Cardiac muscle cell (in vitro differentiated cells and primary cell): Measurements from ENCODE around the gene ACOT8. TPM values are rescaled to one million over a fixed set of nuclear protein-coding genes. Genes with fewer than 3 reads are reported as not detected.

Experiments used
- DNase-seq, 2 donors: peaks; one replicate each; pipeline versions ENCODE4 v3.0.0 to v3.0.0-alpha.2; 2010 to 2017; ENCODE audit warnings: low read depth in 1 of 2, low spot score in 1 of 2
- H3K27ac ChIP-seq: fragments of 200-600 bp; sonication (generic); 2 replicates; pipeline ENCODE4 v1.5.1; 2016
- H3K27me3 ChIP-seq: fragments of 200-600 bp; sonication (generic); 2 replicates; pipeline ENCODE4 v1.6.0; 2016; ENCODE audit warnings: control low read depth
- H3K36me3 ChIP-seq: fragments of 200-600 bp; sonication (generic); 2 replicates; pipeline ENCODE4 v1.5.1; 2016; ENCODE audit warnings: control low read depth
- H3K4me1 ChIP-seq: fragments of 200-600 bp; sonication (generic); 2 replicates; pipeline ENCODE4 v1.8.1; 2017; ENCODE audit warnings: low read depth, mild to moderate bottlenecking, mixed run types
- H3K4me3 ChIP-seq: fragments of 200-600 bp; sonication (generic); 2 replicates; pipeline ENCODE4 v1.5.1; 2016; ENCODE audit warnings: mild to moderate bottlenecking
- H3K9me3 ChIP-seq: fragments of 200-600 bp; sonication (generic); 2 replicates; pipeline ENCODE4 v1.5.1; 2017; ENCODE audit warnings: low read depth, mild to moderate bottlenecking, control low read depth
- CTCF ChIP-seq: IDR thresholded peaks from 2 replicates; pipeline ENCODE4 v1.5.1; 2012; ENCODE audit warnings: low read depth, mild to moderate bottlenecking, low read length
- polyA plus RNA-seq: library from polyadenylated mRNA; unstranded; fragments of >200 nt; fragmentation: Nextera tagmentation; extraction: Ambion mirVana; gene quantifications from 2 replicates; pipeline ENCODE4 v1.2.1, GENCODE V29; 2016
- total RNA-seq: library from RNA; depleted of rRNA; stranded (reverse); fragments of >200 nt; gene quantifications from 2 replicates; pipeline ENCODE4 v1.2.3, GENCODE V29; 2016

The ACOT8 gene
- total and polyA plus RNA-seq, 2 experiments from 2014 or later, result 55.9 to 64.9 TPM

- TF ChIP-seq CTCF, result no peak
- H3K36me3 ChIP-seq, result peaks cover 63% of the 10 kb centered on the region
- no peak for DNase-seq
- no peaks in the 10 kb centered on the region for H3K4me1 ChIP-seq
- H3K27ac ChIP-seq, result no peak overlapping the region
- no peak overlapping the region for H3K4me3 ChIP-seq
- no peaks in the 10 kb centered on the region for H3K9me3 ChIP-seq
- H3K27me3 ChIP-seq, result no peaks in the 10 kb centered on the region
Observed at GRCh38 chr20:45899046-45899835, 42.0 kb upstream of the ACOT8 start.

- Histone ChIP-seq H3K27ac (no peak overlapping the region), H3K27me3 (no peaks in the 10 kb centered on the region), H3K36me3 (peaks cover 64% of the 10 kb centered on the region), H3K4me1 (no peaks in the 10 kb centered on the region), H3K9me3 (no peaks in the 10 kb centered on the region), H3K4me3 (no peak overlapping the region)
- DNase-seq, result no peak
- no peak for TF ChIP-seq CTCF
Observed at GRCh38 chr20:45898285-45898684, 41.1 kb upstream of the ACOT8 start.

- H3K27ac ChIP-seq, result no peak overlapping the region
- no peaks in the 10 kb centered on the region for H3K27me3 ChIP-seq
- H3K36me3 ChIP-seq, result peaks cover 64% of the 10 kb centered on the region
- H3K9me3 ChIP-seq, result no peaks in the 10 kb centered on the region
- DNase-seq, result no peak
- H3K4me1 ChIP-seq, result no peaks in the 10 kb centered on the region
- no peak for TF ChIP-seq CTCF
- H3K4me3 ChIP-seq, result no peak overlapping the region
Observed at GRCh38 chr20:45897692-45898091, 40.5 kb upstream of the ACOT8 start.

- peaks cover 64% of the 10 kb centered on the region for H3K36me3 ChIP-seq
- no peak for DNase-seq
- H3K27me3 ChIP-seq, result no peaks in the 10 kb centered on the region
- H3K9me3 ChIP-seq, result no peaks in the 10 kb centered on the region
- H3K4me3 ChIP-seq, result no peak overlapping the region
- H3K4me1 ChIP-seq, result no peaks in the 10 kb centered on the region
- H3K27ac ChIP-seq, result no peak overlapping the region
- no peak for TF ChIP-seq CTCF
Observed at GRCh38 chr20:45897289-45897688, 40.1 kb upstream of the ACOT8 start.

GRCh38 chr20:45896641-45897161 lies 39.5 kb upstream of the ACOT8 start:
- Histone ChIP-seq H3K4me3 (no peak overlapping the region), H3K27ac (no peak overlapping the region), H3K4me1 (peaks cover 3% of the 10 kb centered on the region), H3K9me3 (no peaks in the 10 kb centered on the region), H3K36me3 (peaks cover 61% of the 10 kb centered on the region), H3K27me3 (no peaks in the 10 kb centered on the region)
- no peak for DNase-seq
- no peak for TF ChIP-seq CTCF
